Measurements from ENCODE around the gene PHC2. TPM values are rescaled to one million over a fixed set of nuclear protein-coding genes. Genes with fewer than 3 reads are reported as not detected.

The PHC2 gene
- total RNA-seq, 4 donors from 2014 or later: 109 to 214 (median 150) TPM

- ATAC-seq (ENCODE audit: low FRiP score) (no peak), DNase-seq (ENCODE audit: low spot score) (no peak)
- TF ChIP-seq CTCF (IDR thresholded peaks at IDR 0.05): no peak
These were observed 38.8 kb upstream of the PHC2 start for GRCh38 chr1:33469691-33470090.

GRCh38 chr1:33468967-33469366 is 38.1 kb upstream of the PHC2 start:
- no peak for ATAC-seq (ENCODE audit: low FRiP score)
- no peak for TF ChIP-seq CTCF (IDR thresholded peaks at IDR 0.05)
- DNase-seq (ENCODE audit: low spot score): no peak

- ATAC-seq (ENCODE audit: low FRiP score): no peak
- TF ChIP-seq CTCF (IDR thresholded peaks at IDR 0.05): no peak
- no peak for DNase-seq (ENCODE audit: low spot score)
These were observed 37.6 kb upstream of the PHC2 start for GRCh38 chr1:33468531-33468930.

- DNase-seq (ENCODE audit: low spot score) (no peak), ATAC-seq (ENCODE audit: low FRiP score) (no peak)
- no peak for TF ChIP-seq CTCF (IDR thresholded peaks at IDR 0.05)
These were observed 37.1 kb upstream of the PHC2 start for GRCh38 chr1:33468011-33468410.

GRCh38 chr1:33466159-33466558 is 35.3 kb upstream of the PHC2 start:
- ATAC-seq (ENCODE audit: low FRiP score) (no peak), DNase-seq (ENCODE audit: low spot score) (no peak)
- TF ChIP-seq CTCF (IDR thresholded peaks at IDR 0.05): no peak

GRCh38 chr1:33465316-33465715 is 34.4 kb upstream of the PHC2 start:
- TF ChIP-seq CTCF (IDR thresholded peaks at IDR 0.05): no peak
- DNase-seq (ENCODE audit: low spot score): no peak
- ATAC-seq (ENCODE audit: low FRiP score): no peak

GRCh38 chr1:33464552-33464951 is 33.7 kb upstream of the PHC2 start:
- ATAC-seq (ENCODE audit: low FRiP score): no peak
- no peak for DNase-seq (ENCODE audit: low spot score)
- TF ChIP-seq CTCF (IDR thresholded peaks at IDR 0.05): no peak

Measured in omental fat pad (tissue), 4 donors.